D721Med (cell line): ENCODE results near the gene IFIH1.

Experiments
- DNase-seq: peaks from one replicate; pipeline ENCODE4 v3.0.0; 2011; ENCODE audit warnings: low spot score; ENCODE audit not compliant: insufficient read length
- FAIRE-seq: peaks from 2 replicates; lab custom pipeline; 2011; peaks lifted over from hg19 to GRCh38; lab: Jason Lieb, UNC
- TF ChIP-seq, protein P1 (sequence below): IDR thresholded peaks from 2 replicates; pipeline ENCODE4 v1.5.1; 2012; ENCODE audit warnings: mild to moderate bottlenecking, control low read depth; ENCODE audit not compliant: insufficient read depth; ENCODE audit errors: missing control alignments

IFIH1 gene

GRCh38 chr2:162342321-162342720, 23.8 kb upstream of the IFIH1 start:
- DNase-seq = no peak
- FAIRE-seq = no peak
- TF ChIP-seq, protein P1, sequence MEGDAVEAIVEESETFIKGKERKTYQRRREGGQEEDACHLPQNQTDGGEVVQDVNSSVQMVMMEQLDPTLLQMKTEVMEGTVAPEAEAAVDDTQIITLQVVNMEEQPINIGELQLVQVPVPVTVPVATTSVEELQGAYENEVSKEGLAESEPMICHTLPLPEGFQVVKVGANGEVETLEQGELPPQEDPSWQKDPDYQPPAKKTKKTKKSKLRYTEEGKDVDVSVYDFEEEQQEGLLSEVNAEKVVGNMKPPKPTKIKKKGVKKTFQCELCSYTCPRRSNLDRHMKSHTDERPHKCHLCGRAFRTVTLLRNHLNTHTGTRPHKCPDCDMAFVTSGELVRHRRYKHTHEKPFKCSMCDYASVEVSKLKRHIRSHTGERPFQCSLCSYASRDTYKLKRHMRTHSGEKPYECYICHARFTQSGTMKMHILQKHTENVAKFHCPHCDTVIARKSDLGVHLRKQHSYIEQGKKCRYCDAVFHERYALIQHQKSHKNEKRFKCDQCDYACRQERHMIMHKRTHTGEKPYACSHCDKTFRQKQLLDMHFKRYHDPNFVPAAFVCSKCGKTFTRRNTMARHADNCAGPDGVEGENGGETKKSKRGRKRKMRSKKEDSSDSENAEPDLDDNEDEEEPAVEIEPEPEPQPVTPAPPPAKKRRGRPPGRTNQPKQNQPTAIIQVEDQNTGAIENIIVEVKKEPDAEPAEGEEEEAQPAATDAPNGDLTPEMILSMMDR = no peak

- TF ChIP-seq, protein P1 = no peak
- FAIRE-seq = no peak
- no peak for DNase-seq
Observed at GRCh38 chr2:162340822-162341221, 22.3 kb upstream of the IFIH1 start.

GRCh38 chr2:162337868-162338267, 19.4 kb upstream of the IFIH1 start:
- FAIRE-seq (no peak), DNase-seq (no peak)
- TF ChIP-seq, protein P1 = no peak

GRCh38 chr2:162333968-162334367, 15.5 kb upstream of the IFIH1 start:
- TF ChIP-seq, protein P1 = peak; percentile 38
- FAIRE-seq (no peak), DNase-seq (no peak)

- FAIRE-seq (no peak), DNase-seq (no peak)
- TF ChIP-seq, protein P1 = no peak
Observed at GRCh38 chr2:162330881-162331280, 12.4 kb upstream of the IFIH1 start.

GRCh38 chr2:162328424-162329157, 10.1 kb upstream of the IFIH1 start:
- no peak for FAIRE-seq
- TF ChIP-seq, protein P1 = no peak

DNA sequence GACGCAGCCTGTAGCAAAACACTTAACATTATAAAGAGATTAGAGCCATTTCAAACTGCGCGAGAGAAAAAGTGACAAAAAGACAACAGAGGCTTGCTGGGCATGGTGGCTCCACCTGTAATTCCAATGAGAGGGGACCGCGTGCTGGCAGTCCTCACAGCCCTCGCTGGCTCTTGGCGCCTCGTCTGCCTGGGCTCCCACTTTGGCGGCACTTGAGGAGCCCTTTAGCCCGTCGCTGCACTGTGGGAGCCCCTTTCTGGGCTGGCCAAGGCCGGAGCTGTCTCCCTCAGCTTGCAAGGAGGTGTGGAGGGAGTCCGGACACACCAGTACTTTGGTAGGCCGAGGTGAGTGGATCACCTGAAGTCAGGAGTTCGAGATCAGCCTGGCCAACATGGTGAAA, 9.3 kb upstream of the IFIH1 start:
- DNase-seq (no peak), FAIRE-seq (no peak)
- TF ChIP-seq, protein P1 = no peak

More at GRCh38 chr2:162328424-162329157, 10.1 kb upstream of the IFIH1 start:
- DNase-seq = no peak
